NCI-H2171 (cell line): ENCODE data around the gene SPTSSB.
A peak's percentile ranks its signal among the peaks of the same experiment; 100 is the strongest.

Experiments used
- DNase-seq: peaks from one replicate; lab custom pipeline; 2025; lab: John Stamatoyannopoulos, UW

The SPTSSB gene, protein sequence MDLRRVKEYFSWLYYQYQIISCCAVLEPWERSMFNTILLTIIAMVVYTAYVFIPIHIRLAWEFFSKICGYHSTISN

GRCh38 chr3:161371441-161372320, at the start of gene SPTSSB:
Gene SPTSSB, minus strand, starts transcription at chr3:161371517. Its CDS starts 25,194 bp downstream, at chr3:161346323.
- DNase-seq = peak; percentile 60

DNA sequence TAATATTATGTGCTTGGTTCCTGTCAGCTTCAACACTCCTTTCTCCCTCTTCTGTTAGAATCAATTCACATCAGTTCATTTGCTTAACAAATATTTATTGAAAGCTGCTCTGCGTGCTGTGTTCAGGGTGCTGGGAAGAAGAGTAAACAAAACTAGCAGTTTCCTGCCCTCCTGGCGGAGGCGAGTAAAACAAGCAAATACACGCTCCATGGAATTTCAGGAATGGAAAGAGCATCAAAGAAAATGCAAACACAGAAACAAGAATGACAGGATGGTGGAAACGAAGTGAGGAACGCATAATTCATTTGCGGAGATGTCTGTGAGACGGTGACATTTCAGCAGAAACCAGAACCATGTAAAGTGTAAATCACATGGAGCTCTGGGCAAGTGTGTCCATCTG, 49.4 kb upstream of the SPTSSB start:
- DNase-seq = no peak

DNA sequence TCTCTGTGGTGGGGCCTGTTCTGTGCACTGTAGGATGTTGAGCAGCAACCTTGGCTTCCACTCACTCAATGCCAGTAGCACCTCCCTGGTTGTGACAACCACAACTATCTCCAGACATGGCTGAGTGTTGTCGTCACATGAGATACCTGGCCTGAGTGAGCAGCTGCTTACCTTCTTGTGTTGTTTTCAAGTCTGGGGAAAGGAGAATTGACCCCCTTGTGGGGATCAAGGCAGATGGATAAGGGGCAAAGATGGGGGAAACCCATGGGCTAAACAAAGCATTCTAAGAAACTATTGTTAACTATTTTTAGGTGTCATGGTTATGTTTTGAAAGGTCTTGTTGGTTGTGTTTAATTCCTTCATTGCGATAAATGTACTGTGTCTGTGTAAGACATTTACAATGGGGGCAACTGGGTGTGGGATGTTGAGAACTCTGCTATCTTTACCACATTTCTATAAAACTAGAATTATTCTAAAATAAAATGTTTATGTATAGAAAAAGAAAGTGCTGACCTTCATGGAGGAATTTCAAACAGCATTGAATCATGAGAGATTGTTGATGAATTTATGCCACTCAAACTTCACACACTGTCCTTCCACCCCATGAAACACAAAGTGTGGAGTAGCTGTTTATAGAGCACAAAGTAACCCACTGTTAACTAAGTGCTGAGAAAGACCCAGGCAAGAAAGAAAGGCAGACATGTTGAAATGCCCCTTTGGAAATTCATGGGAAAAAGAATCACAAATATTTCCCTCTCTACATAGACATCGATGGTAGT, 48.4 kb upstream of the SPTSSB start:
- DNase-seq = no peak

- no peak for DNase-seq
These were observed 44.4 kb upstream of the SPTSSB start for GRCh38 chr3:161415506-161416231.

DNA sequence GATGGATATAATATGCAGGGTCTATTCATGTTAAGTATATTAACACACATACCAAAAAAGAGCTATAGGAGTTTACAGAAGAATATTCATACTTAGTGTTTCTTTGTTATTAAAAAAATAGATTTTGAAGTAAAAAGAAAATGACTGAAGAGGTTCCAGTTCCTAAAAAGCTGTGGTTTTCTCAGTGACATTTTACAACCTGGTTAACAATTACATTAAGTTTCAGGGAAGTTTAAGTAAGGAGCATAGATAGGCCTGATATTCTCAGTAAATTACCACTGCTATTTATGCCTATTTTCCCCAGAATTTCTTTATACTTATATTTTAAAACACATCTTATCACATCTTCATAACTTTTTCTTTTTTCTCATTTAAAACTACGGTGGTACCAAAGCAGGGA, 43.6 kb upstream of the SPTSSB start:
- DNase-seq = no peak

DNA sequence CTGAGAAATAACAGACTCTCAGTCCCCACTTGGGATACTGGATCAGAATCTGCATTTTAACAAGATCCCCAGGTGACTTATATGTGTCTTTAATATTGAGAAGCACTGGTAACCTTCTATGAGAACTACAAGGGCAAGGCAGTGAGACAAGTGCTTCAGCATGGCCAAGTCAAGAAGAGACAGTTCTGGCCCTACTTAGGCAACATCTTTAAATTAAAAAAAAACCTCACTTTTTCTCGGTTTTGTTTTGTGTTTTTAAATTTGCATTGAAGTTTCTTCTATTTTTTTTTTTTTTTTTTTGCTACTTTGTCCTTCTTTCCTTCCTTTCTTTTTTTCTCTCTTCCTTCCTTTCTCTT, 42.5 kb upstream of the SPTSSB start:
- no peak for DNase-seq

GRCh38 chr3:161413127-161413854, 42.0 kb upstream of the SPTSSB start:
- no peak for DNase-seq

DNA sequence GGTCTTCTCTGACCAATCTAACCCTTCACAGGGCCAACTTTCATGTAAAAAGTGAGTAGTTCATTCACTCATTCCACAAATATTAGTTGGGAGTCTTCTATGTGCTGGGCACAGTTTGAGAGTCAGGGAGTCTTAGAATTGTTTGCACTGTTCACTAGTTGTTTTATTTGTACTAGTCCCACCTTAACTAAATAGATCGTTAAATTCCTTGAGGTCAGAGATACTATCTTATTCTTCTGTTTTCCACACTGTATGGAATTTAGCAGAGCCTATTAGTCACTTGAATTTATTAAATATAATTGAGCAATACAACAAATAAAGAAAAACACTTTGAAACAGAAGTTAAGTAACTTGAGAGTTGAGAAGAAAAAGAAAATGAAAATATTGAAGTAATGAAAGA, 40.8 kb upstream of the SPTSSB start:
- DNase-seq = no peak

DNA sequence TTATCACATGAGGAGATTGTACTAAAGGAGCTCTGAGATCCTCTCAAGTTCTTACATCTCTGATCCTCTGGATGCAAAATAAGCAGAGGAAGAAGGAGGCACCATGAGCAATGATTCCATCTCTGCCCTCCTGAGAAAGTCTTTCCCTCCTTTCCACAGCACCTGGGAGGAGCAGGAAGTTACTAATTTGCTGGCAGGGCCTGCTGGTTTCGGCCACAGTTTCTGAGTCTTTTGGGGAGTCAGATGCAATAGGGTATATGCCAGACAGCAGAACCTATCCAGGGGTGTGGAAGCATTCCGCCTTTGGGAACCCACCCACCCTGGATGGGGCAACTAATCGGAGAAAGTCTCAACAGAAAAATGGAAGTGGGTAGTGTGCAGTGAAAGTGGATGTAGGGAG, 38.5 kb upstream of the SPTSSB start:
- no peak for DNase-seq

GRCh38 chr3:161409069-161409468, 37.8 kb upstream of the SPTSSB start:
- DNase-seq = peak; percentile 18

DNA sequence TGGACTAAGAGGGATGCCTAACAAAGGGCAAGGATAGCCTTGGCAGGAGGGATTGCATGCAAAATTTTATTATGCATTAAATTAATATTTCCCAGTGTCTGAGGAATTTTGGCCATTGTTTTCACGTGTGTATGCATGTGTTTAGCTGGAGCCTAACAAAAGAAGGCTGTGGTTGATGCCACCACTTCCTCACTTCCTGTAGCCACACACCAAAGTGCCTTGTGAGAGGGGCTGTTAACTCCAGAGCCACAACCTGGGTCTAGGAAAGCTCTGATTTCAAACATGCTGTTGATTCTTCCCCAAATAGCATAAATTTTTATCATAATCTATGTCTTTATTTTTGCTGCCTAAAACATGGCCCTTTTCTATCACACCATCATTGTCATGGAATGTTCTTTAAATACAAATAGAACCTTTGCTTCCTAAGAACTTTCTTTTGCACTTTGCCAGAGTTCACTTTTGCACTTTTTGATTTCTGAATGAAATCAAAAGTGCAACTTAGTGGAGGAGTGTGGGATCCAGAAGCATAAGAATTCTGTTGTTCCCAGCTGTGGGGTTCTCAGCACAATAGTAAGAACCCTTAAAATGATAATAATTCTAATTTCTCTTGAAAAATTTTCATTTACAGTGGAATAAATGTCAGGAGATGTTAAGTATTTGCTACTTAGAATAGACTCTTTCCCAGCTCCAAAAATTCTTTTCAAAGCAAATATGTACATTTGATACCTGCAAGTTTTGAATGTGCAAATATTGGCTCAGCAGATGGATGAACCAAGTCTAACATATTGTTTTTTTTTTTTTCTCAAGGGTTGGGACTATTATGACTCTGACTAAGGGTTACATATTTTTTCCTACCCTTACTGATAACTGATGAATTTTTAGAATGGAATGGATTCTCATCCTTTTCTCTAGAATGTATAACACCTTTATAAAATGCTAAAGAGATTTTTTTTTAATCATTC, 35.6 kb upstream of the SPTSSB start:
- no peak for DNase-seq

DNA sequence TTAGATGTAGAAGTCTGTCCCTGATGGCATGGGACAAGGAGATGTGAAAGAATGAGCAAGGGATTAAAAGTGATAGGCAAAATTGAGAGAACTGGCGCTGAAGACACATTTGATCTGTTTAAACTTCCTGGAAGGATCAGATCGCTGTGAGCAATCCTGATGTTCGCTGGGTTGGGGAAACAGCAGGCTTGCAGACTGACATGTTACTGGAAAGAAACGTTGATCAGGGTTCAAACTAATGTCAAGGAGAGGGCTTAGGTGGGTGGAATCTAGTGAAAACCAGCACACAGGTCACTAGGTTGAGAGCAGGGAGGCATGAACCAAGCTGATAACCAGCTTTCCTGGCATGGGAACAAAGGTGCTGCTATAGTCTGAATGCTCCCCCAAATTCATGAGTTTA, 34.5 kb upstream of the SPTSSB start:
- no peak for DNase-seq

- no peak for DNase-seq
These were observed 33.8 kb upstream of the SPTSSB start for GRCh38 chr3:161405087-161405486.

- no peak for DNase-seq
These were observed 31.9 kb upstream of the SPTSSB start for GRCh38 chr3:161403251-161403650.

GRCh38 chr3:161401389-161401788, 30.1 kb upstream of the SPTSSB start:
- DNase-seq = no peak

- DNase-seq = no peak
These were observed 29.3 kb upstream of the SPTSSB start for GRCh38 chr3:161400650-161401049.

DNA sequence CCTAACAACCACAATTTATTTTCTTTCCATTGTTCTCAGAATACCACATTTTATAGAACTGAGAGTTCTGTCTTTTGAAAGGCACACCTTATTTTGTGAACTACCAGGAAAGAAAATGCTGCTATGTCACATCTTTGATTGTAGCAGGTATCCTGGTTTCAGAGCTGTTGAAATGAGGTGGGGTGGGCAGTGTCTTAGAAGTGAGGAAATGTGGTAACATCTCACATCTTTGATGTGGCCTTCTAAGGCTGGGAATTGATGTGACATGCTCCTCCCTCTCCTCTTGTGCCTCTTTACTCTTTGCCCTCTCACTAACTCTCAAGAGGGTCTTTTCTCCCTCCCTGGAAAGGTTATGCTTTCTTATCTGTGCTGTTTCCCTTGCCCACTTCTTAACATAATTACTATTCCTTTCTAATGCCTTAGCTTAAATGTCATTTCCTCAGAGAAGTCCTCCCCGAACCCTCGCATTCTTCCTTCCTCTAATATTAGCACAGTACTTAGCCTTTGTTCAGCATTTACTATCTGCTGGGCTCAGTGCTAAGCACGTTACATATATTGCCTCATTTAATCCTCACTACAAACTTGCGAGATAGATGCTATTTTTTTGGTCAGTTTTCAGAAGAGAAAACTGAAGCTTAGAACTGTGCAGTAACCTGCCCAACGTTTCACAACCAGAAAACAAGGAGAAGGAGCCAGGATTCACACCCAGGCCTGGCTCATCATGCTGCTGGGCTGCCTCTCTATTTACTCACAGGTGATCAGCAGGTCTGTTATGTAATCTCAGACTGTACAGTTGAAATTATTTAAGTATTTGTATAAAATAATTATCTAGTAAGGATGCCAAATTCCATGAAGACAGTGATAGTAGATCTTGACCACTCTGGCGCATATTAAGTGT, 24.0 kb upstream of the SPTSSB start:
- DNase-seq = no peak

- no peak for DNase-seq
These were observed 22.5 kb upstream of the SPTSSB start for GRCh38 chr3:161393803-161394202.

DNA sequence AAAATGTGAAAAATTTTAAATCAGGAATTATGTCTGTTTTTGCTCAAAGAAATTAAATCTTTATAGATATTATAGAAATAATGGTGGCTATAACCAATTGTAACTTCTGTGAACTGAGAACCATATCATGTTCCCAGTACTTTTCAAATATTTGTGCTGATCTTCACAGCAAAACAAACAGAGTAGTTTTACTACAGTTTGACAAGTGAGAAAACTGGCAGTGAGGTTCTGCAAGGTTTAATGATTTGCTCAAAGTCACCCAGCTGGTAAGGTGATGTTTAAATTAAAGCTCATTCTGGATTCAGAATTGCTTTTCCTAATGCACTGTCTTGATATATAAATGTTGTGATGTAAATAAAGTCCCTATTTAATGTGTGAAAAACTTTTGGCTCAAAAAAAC, 22.0 kb upstream of the SPTSSB start:
- no peak for DNase-seq

DNA sequence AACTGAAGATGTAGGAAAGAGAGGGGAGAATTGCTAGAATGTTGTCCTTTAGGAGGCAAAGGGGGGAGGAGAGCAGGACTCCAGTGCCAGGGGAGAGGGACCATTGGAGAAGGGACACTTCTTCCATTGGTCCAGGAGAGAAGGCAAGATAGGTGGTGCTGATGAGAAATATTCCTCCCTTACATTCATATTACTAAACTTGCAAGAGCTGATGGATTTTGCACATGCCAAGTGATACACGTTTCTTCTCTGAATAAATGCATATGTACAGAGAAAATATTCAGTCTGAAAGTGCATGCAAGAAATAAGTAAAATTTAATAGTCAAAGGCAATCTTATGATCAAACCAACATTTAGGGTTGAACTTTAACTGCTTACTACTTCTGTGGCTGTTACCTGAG, 21.5 kb upstream of the SPTSSB start:
- no peak for DNase-seq
